Naive thymus-derived CD4-positive, alpha-beta T cell (primary cell): Measurements from ENCODE around the gene MYG1. TPM values are rescaled to one million over a fixed set of nuclear protein-coding genes. Genes with fewer than 3 reads are reported as not detected.

ENCODE experiments used
- ATAC-seq: fragments of 150-1000 bp; cut with Tn5 transposase; 2 replicates; pipeline ENCODE4 v1.10.0; 2021; ENCODE audit warnings: mild to moderate bottlenecking, moderate library complexity
- CTCF ChIA-PET: fragments of 350-600 bp; sonication (Branson Sonifier 250); formaldehyde crosslinking; loops from one replicate; lab custom pipeline; 2021; ENCODE audit warnings: antibody characterized with exemption; lab: Charles Lee
- POLR2A ChIA-PET: fragments of 350-600 bp; sonication (Branson Sonifier 250); formaldehyde crosslinking; loops from one replicate; lab custom pipeline; 2021; ENCODE audit warnings: antibody characterized with exemption, inconsistent platforms; lab: Charles Lee
- DNase-seq, 9 donors: peaks; one replicate each; pipeline versions ENCODE4 v3.0.0 to v3.0.0-alpha.2; 2020 to 2022; ENCODE audit warnings: mixed read lengths in 1 of 9
- H3K27ac ChIP-seq: one replicate; pipeline ENCODE4 v1.7.0; 2013; ENCODE audit warnings: mild to moderate bottlenecking, low read depth, low read length, moderate library complexity
- H3K27me3 ChIP-seq, 2 donors: one replicate each; pipeline ENCODE4 v1.7.0; 2013; ENCODE audit warnings: low read length in 2 of 2, mild to moderate bottlenecking in 2 of 2, moderate library complexity in 2 of 2; ENCODE audit not compliant: control insufficient read depth in 2 of 2, insufficient read depth in 2 of 2
- H3K36me3 ChIP-seq, 3 experiments: 1 replicate in 2 of 3; 2 replicates in 1 of 3; pipeline ENCODE4 v1.7.0; 2013; ENCODE audit warnings: low read length in 3 of 3, mild to moderate bottlenecking in 3 of 3, moderate library complexity in 1 of 3; ENCODE audit not compliant: insufficient read depth in 3 of 3, control insufficient read depth in 2 of 3
- H3K4me1 ChIP-seq, 2 donors: one replicate each; pipeline ENCODE4 v1.7.0; 2013; ENCODE audit warnings: low read length in 2 of 2, mild to moderate bottlenecking in 2 of 2, moderate library complexity in 1 of 2; ENCODE audit not compliant: control insufficient read depth in 2 of 2, insufficient read depth in 2 of 2
- H3K4me3 ChIP-seq: 2 replicates; pipeline ENCODE4 v1.7.0; 2013; ENCODE audit warnings: mild to moderate bottlenecking, low read length
- H3K9me3 ChIP-seq, 3 experiments: 1 replicate in 2 of 3; 2 replicates in 1 of 3; pipeline ENCODE4 v1.7.0; 2013; ENCODE audit warnings: low read length in 3 of 3; ENCODE audit not compliant: control insufficient read depth in 2 of 3
- H3K27ac Mint-ChIP-seq, 9 donors: one replicate each; pipeline ENCODE4 v1.8.0; 2020 to 2022; ENCODE audit warnings: mixed read lengths in 9 of 9, mild to moderate bottlenecking in 8 of 9, moderate library complexity in 5 of 9, inconsistent platforms in 2 of 9
- H3K27me3 Mint-ChIP-seq, 5 donors: one replicate each; pipeline ENCODE4 v1.8.0; 2021 to 2022; ENCODE audit warnings: mixed read lengths in 5 of 5, mild to moderate bottlenecking in 1 of 5
- H3K36me3 Mint-ChIP-seq, 5 donors: one replicate each; pipeline ENCODE4 v1.8.0; 2020 to 2022; ENCODE audit warnings: mixed read lengths in 5 of 5, mild to moderate bottlenecking in 3 of 5, inconsistent platforms in 1 of 5
- H3K4me1 Mint-ChIP-seq, 7 donors: one replicate each; pipeline ENCODE4 v1.8.0; 2020 to 2022; ENCODE audit warnings: mixed read lengths in 7 of 7, mild to moderate bottlenecking in 3 of 7, inconsistent platforms in 1 of 7
- H3K4me3 Mint-ChIP-seq, 10 donors: one replicate each; pipeline ENCODE4 v1.8.0; 2020 to 2022; ENCODE audit warnings: mild to moderate bottlenecking in 10 of 10, mixed read lengths in 10 of 10, moderate library complexity in 6 of 10, inconsistent platforms in 2 of 10
- H3K9me3 Mint-ChIP-seq, 11 donors: one replicate each; pipeline ENCODE4 v1.8.0; 2020 to 2022; ENCODE audit warnings: mixed read lengths in 11 of 11, mild to moderate bottlenecking in 4 of 11, inconsistent platforms in 1 of 11, moderate library complexity in 1 of 11
- intact Hi-C, 2 donors: fragments of 100-400 bp; cut with micrococcal nuclease; formaldehyde crosslinking; loops; one replicate each; pipeline ENCODE4 v1.15.1; 2023
- polyA plus RNA-seq, 2 donors: library from polyadenylated mRNA; unstranded; fragments of 300-500 nt; fragmentation: Illumina TruSeq; gene quantifications; one replicate each; pipeline ENCODE4 v1.2.3, GENCODE V29; 2021
- total RNA-seq, 6 experiments: library from RNA in 5 of 6; stranded (reverse) in 5 of 6; gene quantifications; 1 replicate in 5 of 6; 2 replicates in 1 of 6; pipeline ENCODE4 v1.2.3 and lab custom pipeline; 2021 to 2026

Gene MYG1
- total and polyA plus RNA-seq, 7 experiments from 2014 or later, result 38.9 to 75.1 (median 53.1) TPM

DNA sequence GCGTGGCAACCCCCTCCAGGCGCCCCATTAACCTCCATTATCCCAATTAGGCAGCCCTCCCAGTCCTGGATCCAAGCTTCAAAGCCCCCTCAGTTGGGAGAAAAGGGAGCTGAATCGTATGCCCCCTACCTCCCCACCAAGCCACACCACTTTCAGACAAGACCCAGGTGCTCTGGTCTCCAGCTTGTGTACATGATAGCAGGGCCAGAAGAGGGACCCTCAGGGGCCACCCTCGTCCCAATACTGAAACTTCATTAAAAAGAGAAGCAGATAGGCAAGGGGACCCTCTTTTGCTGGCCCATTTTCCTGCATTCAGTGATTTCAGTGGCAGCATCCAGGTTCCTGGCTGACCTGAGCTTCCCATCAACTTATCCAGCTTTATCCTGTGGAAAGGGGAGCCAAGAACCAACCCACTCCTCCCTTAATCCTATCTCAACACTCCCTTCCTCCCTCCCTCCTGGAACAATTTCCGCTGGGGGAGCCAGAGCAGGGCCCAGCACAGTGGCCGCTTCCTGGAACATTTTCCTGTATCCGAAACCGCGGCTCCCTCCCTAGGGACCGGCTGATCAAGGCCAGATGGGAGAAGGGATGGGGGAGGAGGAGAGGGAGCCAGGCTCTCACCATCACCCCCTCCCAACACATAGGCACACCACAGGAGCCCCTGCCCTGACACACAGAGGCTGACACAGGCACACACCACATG lies 46.1 kb downstream of the MYG1 start:
- H3K27me3 Mint-ChIP-seq, result peaks cover 0 to 7% (median 0%) of the 10 kb centered on the region in 5 donors
- peaks cover 0 to 10% of the 10 kb centered on the region in 2 donors for H3K4me1 ChIP-seq
- CTCF ChIA-PET, result interaction anchor here (0.5 to 3.0 kb wide), 26 partner anchors 11 to 1822 kb away, joined by 3 to 90 read pairs (median 4); partner anchors contain the start of genes AAAS, IGFBP6 and MYG1
- no peaks in the 10 kb centered on the region for H3K36me3 Mint-ChIP-seq
- H3K36me3 ChIP-seq, result no peaks in the 10 kb centered on the region
- peaks cover 11 to 25% (median 17%) of the 10 kb centered on the region in 7 donors for H3K4me1 Mint-ChIP-seq
- no peaks in the 10 kb centered on the region for H3K9me3 Mint-ChIP-seq
- peak overlapping the region; percentile 66 for H3K27ac ChIP-seq
- no peaks in the 10 kb centered on the region for H3K27me3 ChIP-seq
- ATAC-seq (peak; percentile 2), DNase-seq (no peak)
- intact Hi-C loops, result loop anchor here (1.0 to 2.0 kb wide), 9 partner anchors 21 to 279 kb away; partner anchors contain the start of genes MYG1 (in 1 of the 2), PFDN5 (in 1 of the 2) and TARBP2 (in 1 of the 2)
- H3K27ac Mint-ChIP-seq, result peak overlapping the region in 7 of 9 donors; percentile 28 to 91 (median 90)
- H3K4me3 ChIP-seq, result peak overlapping the region; percentile 79
- H3K4me3 Mint-ChIP-seq, result peak overlapping the region; percentile 91 to 100 (median 97)
- H3K9me3 ChIP-seq, result no peaks in the 10 kb centered on the region
- POLR2A ChIA-PET, result interaction anchor here (0.6 to 3.1 kb wide), 10 partner anchors 10 to 175 kb away, joined by 3 to 52 read pairs (median 4); partner anchors contain the start of gene AAAS

DNA sequence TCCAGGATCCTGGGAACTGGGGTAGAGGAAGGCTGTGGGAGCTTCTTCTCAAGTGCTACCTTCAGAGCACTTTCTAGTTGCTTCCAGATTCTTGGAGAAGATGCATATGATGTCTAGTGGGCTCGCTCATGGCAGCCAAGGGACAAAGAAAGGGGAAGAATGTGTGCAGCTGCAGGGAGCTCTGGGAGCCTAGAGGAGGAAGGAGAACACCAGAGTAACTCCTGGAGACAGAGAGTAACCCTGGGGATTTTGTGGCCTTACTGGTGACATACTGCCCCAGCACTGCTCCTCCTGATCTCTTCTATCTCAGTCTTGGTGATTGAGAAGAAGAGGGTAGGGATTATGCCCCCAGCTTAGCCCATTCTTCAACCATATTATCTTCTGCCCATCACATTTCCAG lies 47.0 kb downstream of the MYG1 start:
- peaks cover 11 to 25% (median 17%) of the 10 kb centered on the region in 7 donors for H3K4me1 Mint-ChIP-seq
- Histone ChIP-seq H3K4me1 (peaks cover 0 to 10% of the 10 kb centered on the region in 2 donors), H3K36me3 (no peaks in the 10 kb centered on the region), H3K4me3 (no peak overlapping the region), H3K9me3 (no peaks in the 10 kb centered on the region), H3K27me3 (no peaks in the 10 kb centered on the region), H3K27ac (no peak overlapping the region)
- ChIA-PET CTCF (interaction anchor here (0.7 to 3.0 kb wide), 8 partner anchors 15 to 187 kb away, joined by 3 to 90 read pairs (median 4); partner anchors contain the start of gene AAAS), POLR2A (interaction anchor here (1.1 kb wide), 1 partner anchor 74 kb away, joined by 5 read pairs; no protein-coding TSS in a partner anchor)
- H3K9me3 Mint-ChIP-seq, result no peaks in the 10 kb centered on the region
- H3K27me3 Mint-ChIP-seq, result peaks cover 0 to under 1% (median 0%) of the 10 kb centered on the region in 5 donors
- no peaks in the 10 kb centered on the region for H3K36me3 Mint-ChIP-seq
- intact Hi-C loops, result no loop called here
- no peak for ATAC-seq
- peak overlapping the region in 2 of 9 donors; percentile 39 to 41 for H3K27ac Mint-ChIP-seq
- peak overlapping the region in 4 of 10 donors; percentile 9 to 97 (median 76) for H3K4me3 Mint-ChIP-seq
- DNase-seq, result no peak

- Mint-ChIP-seq H3K27me3 (no peaks in the 10 kb centered on the region), H3K4me3 (no peak overlapping the region), H3K27ac (no peak overlapping the region), H3K4me1 (peaks cover 15 to 29% (median 23%) of the 10 kb centered on the region in 7 donors), H3K9me3 (no peaks in the 10 kb centered on the region), H3K36me3 (no peaks in the 10 kb centered on the region)
- Histone ChIP-seq H3K4me3 (no peak overlapping the region), H3K27me3 (no peaks in the 10 kb centered on the region), H3K4me1 (peaks cover 3 to 10% of the 10 kb centered on the region in 2 donors), H3K27ac (no peak overlapping the region), H3K36me3 (no peaks in the 10 kb centered on the region), H3K9me3 (no peaks in the 10 kb centered on the region)
- CTCF ChIA-PET, result interaction anchor here (0.6 to 1.1 kb wide), 9 partner anchors 18 to 165 kb away, joined by 3 to 7 read pairs (median 3); partner anchors contain the start of gene AAAS
- ATAC-seq (no peak), DNase-seq (no peak)
- POLR2A ChIA-PET, result interaction anchor here (1.1 to 1.2 kb wide), 2 partner anchors 31 to 93 kb away, joined by 4 read pairs; no protein-coding TSS in a partner anchor
- intact Hi-C loops, result no loop called here
Measured at GRCh38 chr12:53347905-53348304, 48.4 kb downstream of the MYG1 start.

GRCh38 chr12:53352331-53353256 lies 53.1 kb downstream of the MYG1 start:
- DNase-seq (peak; percentile 58 to 87 (median 82)), ATAC-seq (peak; percentile 99)
- Histone ChIP-seq H3K9me3 (no peaks in the 10 kb centered on the region), H3K27me3 (no peaks in the 10 kb centered on the region), H3K36me3 (no peaks in the 10 kb centered on the region), H3K4me3 (no peak overlapping the region), H3K4me1 (peaks cover 0 to 3% of the 10 kb centered on the region in 2 donors), H3K27ac (no peak overlapping the region)
- Mint-ChIP-seq H3K4me3 (peak overlapping the region in 2 of 10 donors; percentile 14 to 32), H3K27ac (peak overlapping the region in 6 of 9 donors; percentile 4 to 52 (median 12)), H3K9me3 (no peaks in the 10 kb centered on the region), H3K27me3 (no peaks in the 10 kb centered on the region), H3K36me3 (no peaks in the 10 kb centered on the region), H3K4me1 (peaks cover 5 to 13% (median 6%) of the 10 kb centered on the region in 7 donors)
- CTCF ChIA-PET, result interaction anchor here (0.5 to 4.8 kb wide), 31 partner anchors 9 to 254 kb away, joined by 3 to 75 read pairs (median 4); partner anchors contain the start of genes AMHR2, NPFF, SP1 and TARBP2
- intact Hi-C loops, result loop anchor here (1.0 kb wide), 5 partner anchors 27 to 156 kb away; partner anchors contain the start of gene PRR13 (in 1 of the 2)
- POLR2A ChIA-PET, result interaction anchor here (0.7 to 1.7 kb wide), 11 partner anchors 9 to 156 kb away, joined by 3 to 8 read pairs (median 3); partner anchors contain the start of genes SP1 and TARBP2

GRCh38 chr12:53353257-53353655 lies 53.8 kb downstream of the MYG1 start:
- DNase-seq (no peak), ATAC-seq (no peak)
- no peak overlapping the region for H3K4me3 Mint-ChIP-seq
- CTCF ChIA-PET, result interaction anchor here (0.6 to 4.8 kb wide), 11 partner anchors 13 to 160 kb away, joined by 4 to 75 read pairs (median 9); partner anchors contain the start of genes AMHR2 and NPFF
- no peaks in the 10 kb centered on the region for H3K9me3 Mint-ChIP-seq
- H3K4me3 ChIP-seq, result no peak overlapping the region
- no peaks in the 10 kb centered on the region for H3K27me3 ChIP-seq
- peak overlapping the region in 2 of 9 donors; percentile 4 to 12 for H3K27ac Mint-ChIP-seq
- H3K27ac ChIP-seq, result no peak overlapping the region
- no peaks in the 10 kb centered on the region for H3K36me3 ChIP-seq
- H3K4me1 Mint-ChIP-seq, result peaks cover 5 to 13% (median 6%) of the 10 kb centered on the region in 7 donors
- peaks cover 0 to 3% of the 10 kb centered on the region in 2 donors for H3K4me1 ChIP-seq
- no peaks in the 10 kb centered on the region for H3K27me3 Mint-ChIP-seq
- intact Hi-C loops, result no loop called here
- no peaks in the 10 kb centered on the region for H3K36me3 Mint-ChIP-seq
- no peaks in the 10 kb centered on the region for H3K9me3 ChIP-seq
- POLR2A ChIA-PET, result interaction anchor here (0.8 to 1.6 kb wide), 6 partner anchors 26 to 155 kb away, joined by 3 to 8 read pairs (median 3); partner anchors contain the start of gene TARBP2
